ENCODE results near the gene MMP24OS. TPM values are rescaled to one million over a fixed set of nuclear protein-coding genes. Genes with fewer than 3 reads are reported as not detected.
A peak's percentile ranks its signal among the peaks of the same experiment; 100 is the strongest.
"Not testable (repeated sequence)": the region's sequence is repeated elsewhere in the genome, so short reads cannot be mapped to it uniquely, and the experiment has no call there.

MMP24OS gene
- total RNA-seq, 1 experiment from 2014 or later = 95.4 TPM

DNA sequence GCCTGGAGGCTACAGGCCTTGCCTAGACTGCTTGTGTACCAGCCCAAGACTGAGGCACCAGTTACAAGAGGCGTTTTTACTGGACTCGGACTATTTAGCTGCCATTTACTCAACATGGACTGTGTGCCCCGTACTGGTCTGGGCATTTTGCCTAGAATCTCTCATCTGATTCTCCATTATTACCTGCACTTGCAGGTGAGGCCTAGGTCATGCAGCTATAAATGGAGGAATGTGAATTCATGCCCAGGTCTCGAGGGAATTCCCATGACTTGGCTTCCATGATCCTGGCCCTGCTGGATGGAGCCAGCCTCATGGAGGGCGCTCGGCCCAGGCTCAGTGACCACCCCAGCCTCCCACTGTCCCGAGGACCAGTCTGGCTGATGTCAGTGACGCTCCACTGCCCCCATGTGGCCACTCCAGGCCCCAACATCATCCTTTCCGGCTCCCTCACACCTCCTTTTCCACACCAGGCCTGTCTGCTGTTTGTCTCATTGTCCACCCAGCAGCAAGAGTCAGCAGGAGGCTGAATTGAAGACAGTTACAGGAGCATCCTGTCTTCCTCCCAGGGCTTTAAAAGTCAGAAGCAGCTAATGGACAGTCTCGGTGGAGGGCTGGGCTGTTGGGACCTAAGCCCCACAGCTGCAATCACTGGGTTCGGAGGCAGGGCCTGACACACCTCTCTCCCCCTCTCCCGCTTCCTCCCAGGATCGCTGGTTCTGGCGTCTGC, 8.7 kb downstream of the MMP24OS start:
- no peaks in the 10 kb centered on the region for H3K9me3 Mint-ChIP-seq (ENCODE audit: low read depth, unreplicated experiment)
- CTCF ChIA-PET = interaction anchor here (0.6 to 4.8 kb wide), 8 partner anchors 9 to 173 kb away, joined by 3 to 50 read pairs (median 3); partner anchors contain the start of genes EDEM2 and MMP24OS
- H3K4me1 Mint-ChIP-seq (ENCODE audit: low read depth, unreplicated experiment) = peaks cover 25% of the 10 kb centered on the region
- no TSS peak for BruUV-seq (replicated peaks)
- TF ChIP-seq, protein P1, sequence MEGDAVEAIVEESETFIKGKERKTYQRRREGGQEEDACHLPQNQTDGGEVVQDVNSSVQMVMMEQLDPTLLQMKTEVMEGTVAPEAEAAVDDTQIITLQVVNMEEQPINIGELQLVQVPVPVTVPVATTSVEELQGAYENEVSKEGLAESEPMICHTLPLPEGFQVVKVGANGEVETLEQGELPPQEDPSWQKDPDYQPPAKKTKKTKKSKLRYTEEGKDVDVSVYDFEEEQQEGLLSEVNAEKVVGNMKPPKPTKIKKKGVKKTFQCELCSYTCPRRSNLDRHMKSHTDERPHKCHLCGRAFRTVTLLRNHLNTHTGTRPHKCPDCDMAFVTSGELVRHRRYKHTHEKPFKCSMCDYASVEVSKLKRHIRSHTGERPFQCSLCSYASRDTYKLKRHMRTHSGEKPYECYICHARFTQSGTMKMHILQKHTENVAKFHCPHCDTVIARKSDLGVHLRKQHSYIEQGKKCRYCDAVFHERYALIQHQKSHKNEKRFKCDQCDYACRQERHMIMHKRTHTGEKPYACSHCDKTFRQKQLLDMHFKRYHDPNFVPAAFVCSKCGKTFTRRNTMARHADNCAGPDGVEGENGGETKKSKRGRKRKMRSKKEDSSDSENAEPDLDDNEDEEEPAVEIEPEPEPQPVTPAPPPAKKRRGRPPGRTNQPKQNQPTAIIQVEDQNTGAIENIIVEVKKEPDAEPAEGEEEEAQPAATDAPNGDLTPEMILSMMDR (IDR thresholded peaks at IDR 0.05; ENCODE audit: unreplicated experiment) = peak; percentile 90
- H3K27me3 Mint-ChIP-seq (ENCODE audit: unreplicated experiment) = no peaks in the 10 kb centered on the region
- DNase-seq = peak; percentile 90
- H3K4me3 Mint-ChIP-seq (ENCODE audit: low read depth, unreplicated experiment) = no peak overlapping the region
- intact Hi-C loops (cut with micrococcal nuclease; ENCODE audit: unreplicated experiment) = loop anchor here (2.0 to 5.0 kb wide), 2 partner anchors 124 to 172 kb away; no protein-coding TSS in a partner anchor
- H3K27ac Mint-ChIP-seq (ENCODE audit: unreplicated experiment) = peak overlapping the region; percentile 19
- H3K36me3 Mint-ChIP-seq (ENCODE audit: insufficient read depth, unreplicated experiment) = peaks cover 31% of the 10 kb centered on the region

DNA sequence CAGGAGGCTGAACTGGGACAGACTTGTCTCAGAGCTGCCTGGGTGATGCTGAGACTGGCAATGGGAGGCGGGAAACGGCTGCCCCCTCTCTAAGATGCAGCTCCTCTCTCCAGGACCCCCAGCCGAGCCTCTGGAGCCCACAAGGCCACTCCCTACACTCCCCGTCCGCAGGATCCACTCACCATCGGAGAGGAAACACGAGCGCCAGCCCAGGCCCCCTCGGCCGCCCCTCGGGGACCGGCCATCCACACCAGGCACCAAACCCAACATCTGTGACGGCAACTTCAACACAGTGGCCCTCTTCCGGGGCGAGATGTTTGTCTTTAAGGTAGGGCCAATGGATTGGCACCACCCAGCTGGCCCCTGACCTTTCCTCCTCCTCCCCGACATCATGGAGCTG, 10.8 kb downstream of the MMP24OS start:
- intact Hi-C loops (cut with micrococcal nuclease; ENCODE audit: unreplicated experiment) = loop anchor here (5.0 kb wide), 1 partner anchor 170 kb away; no protein-coding TSS in a partner anchor
- CTCF ChIA-PET = interaction anchor here (1.1 kb wide), 1 partner anchor 122 kb away, joined by 5 read pairs; no protein-coding TSS in a partner anchor
- H3K4me3 Mint-ChIP-seq (ENCODE audit: low read depth, unreplicated experiment) = no peak overlapping the region
- H3K27ac Mint-ChIP-seq (ENCODE audit: unreplicated experiment) = no peak overlapping the region
- DNase-seq = no peak
- peaks cover 40% of the 10 kb centered on the region for H3K4me1 Mint-ChIP-seq (ENCODE audit: low read depth, unreplicated experiment)
- no peaks in the 10 kb centered on the region for H3K27me3 Mint-ChIP-seq (ENCODE audit: unreplicated experiment)
- no peaks in the 10 kb centered on the region for H3K9me3 Mint-ChIP-seq (ENCODE audit: low read depth, unreplicated experiment)
- TF ChIP-seq, protein P1 (IDR thresholded peaks at IDR 0.05; ENCODE audit: unreplicated experiment) = no peak
- peaks cover 26% of the 10 kb centered on the region for H3K36me3 Mint-ChIP-seq (ENCODE audit: insufficient read depth, unreplicated experiment)
- BruUV-seq (replicated peaks) = no TSS peak

DNA sequence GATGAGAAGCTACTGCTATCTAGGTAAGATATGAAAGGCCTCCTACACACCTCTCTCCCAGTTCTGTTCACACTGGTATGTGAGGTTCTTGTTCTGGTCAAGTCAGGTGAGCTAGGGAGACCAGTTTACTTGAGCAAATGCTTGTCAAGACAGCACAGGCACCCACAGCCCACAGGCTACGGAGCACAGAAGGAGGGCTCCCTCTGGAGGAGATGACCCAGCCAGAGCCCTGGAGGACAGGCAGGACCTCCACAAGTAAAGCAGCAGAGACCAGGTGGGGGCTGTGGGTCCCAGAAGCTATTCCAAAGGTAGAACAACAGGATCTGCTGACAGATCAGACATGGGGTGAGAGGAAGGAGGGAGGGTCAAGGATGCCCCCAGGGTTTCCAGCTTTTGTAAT, 13.2 kb downstream of the MMP24OS start:
- H3K36me3 Mint-ChIP-seq (ENCODE audit: insufficient read depth, unreplicated experiment) = peaks cover 23% of the 10 kb centered on the region
- no peak overlapping the region for H3K4me3 Mint-ChIP-seq (ENCODE audit: low read depth, unreplicated experiment)
- TF ChIP-seq, protein P1 (IDR thresholded peaks at IDR 0.05; ENCODE audit: unreplicated experiment) = peak; percentile 63
- peak; percentile 78 for DNase-seq
- peak overlapping the region; percentile 35 for H3K27ac Mint-ChIP-seq (ENCODE audit: unreplicated experiment)
- H3K4me1 Mint-ChIP-seq (ENCODE audit: low read depth, unreplicated experiment) = peaks cover 40% of the 10 kb centered on the region
- H3K9me3 Mint-ChIP-seq (ENCODE audit: low read depth, unreplicated experiment) = no peaks in the 10 kb centered on the region
- H3K27me3 Mint-ChIP-seq (ENCODE audit: unreplicated experiment) = no peaks in the 10 kb centered on the region
- intact Hi-C loops (cut with micrococcal nuclease; ENCODE audit: unreplicated experiment) = loop anchor here (2.0 to 5.0 kb wide), 2 partner anchors 56 to 167 kb away; no protein-coding TSS in a partner anchor
- CTCF ChIA-PET = interaction anchor here (0.7 to 3.9 kb wide), 10 partner anchors 11 to 275 kb away, joined by 3 to 85 read pairs (median 4); partner anchors contain the start of gene EDEM2
- no TSS peak for BruUV-seq (replicated peaks)

DNA sequence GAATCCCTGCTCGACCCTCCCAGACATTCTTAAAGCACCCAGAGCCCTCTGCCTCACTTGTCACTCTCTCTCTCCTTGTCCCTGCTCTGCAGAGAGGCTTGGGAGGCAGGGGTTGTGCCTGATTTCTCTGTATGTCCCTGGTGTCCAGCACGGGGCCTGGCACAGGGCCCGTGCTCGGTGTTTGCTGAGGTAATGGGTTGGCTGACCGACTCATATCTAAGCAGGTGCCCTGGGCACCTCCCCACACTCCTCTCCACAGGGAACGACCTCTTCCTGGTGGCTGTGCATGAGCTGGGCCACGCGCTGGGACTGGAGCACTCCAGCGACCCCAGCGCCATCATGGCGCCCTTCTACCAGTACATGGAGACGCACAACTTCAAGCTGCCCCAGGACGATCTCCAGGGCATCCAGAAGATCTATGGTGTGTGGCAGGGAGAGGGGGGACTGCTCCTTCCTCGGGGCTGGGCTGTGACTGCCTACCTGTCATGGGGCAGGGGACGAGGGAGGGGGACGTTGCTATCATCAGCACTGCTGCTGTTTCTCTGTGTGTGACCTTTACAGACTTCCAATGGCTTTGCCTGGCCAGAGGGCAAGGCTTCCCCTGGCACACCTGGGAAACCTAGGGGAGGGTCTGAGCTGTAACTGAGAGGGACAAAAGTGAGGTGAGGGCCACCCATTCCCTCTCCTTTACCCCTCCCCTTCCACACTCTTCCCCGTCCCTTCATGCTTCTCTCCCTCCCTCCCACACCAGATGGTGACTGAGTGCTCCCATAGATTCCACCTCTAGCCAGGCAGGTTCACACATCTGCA, 14.2 kb downstream of the MMP24OS start:
- BruUV-seq (replicated peaks) = TSS peak; percentile 87
- H3K4me1 Mint-ChIP-seq (ENCODE audit: low read depth, unreplicated experiment) = peaks cover 31% of the 10 kb centered on the region

DNA sequence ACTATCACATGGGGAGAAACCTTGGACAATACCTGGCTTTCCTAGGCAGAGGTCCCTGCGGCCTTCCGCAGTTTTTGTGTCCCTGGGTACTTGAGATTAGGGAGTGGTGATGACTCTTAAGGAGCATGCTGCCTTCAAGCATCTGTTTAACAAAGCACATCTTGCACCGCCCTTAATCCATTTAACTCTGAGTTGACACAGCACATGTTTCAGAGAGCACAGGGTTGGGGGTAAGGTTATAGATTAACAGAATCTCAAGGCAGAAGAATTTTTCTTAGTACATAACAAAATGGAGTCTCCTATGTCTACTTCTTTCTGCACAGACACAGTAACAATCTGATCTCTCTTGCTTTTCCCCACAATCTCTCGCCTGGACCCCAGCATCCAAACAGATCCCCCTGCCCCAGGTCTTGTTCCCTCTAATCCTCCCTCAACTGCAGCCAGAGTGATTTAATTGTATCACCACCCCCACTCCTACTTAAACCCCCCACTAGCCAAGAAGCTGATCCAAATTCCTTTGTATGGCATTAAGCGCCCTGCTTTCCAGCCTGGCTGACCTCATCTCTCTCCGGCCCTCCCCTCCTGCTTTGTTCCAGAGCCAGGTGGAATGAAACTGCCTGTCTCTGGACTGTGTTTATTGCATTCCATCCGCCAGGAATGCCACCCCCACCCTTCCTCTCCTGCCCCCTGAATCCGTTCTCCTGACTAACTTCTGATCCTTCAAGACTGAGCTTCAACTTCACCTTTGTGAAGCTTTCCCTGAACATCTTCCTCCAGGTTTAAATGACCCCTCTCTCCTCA, 15.0 kb downstream of the MMP24OS start:
- DNase-seq = peak; percentile 81
- intact Hi-C loops (cut with micrococcal nuclease; ENCODE audit: unreplicated experiment) = not testable (repeated sequence)

More for the DNA sequence above, 14.2 kb downstream of the MMP24OS start:
- Mint-ChIP-seq H3K36me3 (ENCODE audit: insufficient read depth, unreplicated experiment) (peaks cover 20% of the 10 kb centered on the region), H3K27me3 (ENCODE audit: unreplicated experiment) (no peaks in the 10 kb centered on the region), H3K27ac (ENCODE audit: unreplicated experiment) (peak overlapping the region; percentile 70), H3K9me3 (ENCODE audit: low read depth, unreplicated experiment) (no peaks in the 10 kb centered on the region), H3K4me3 (ENCODE audit: low read depth, unreplicated experiment) (peak overlapping the region; percentile 56)
- TF ChIP-seq, protein P1 (IDR thresholded peaks at IDR 0.05; ENCODE audit: unreplicated experiment) = no peak
- DNase-seq = peak; percentile 76
- intact Hi-C loops (cut with micrococcal nuclease; ENCODE audit: unreplicated experiment) = loop anchor here (2.0 kb wide), 1 partner anchor 55 kb away; no protein-coding TSS in a partner anchor
- CTCF ChIA-PET = interaction anchor here (0.6 to 3.9 kb wide), 15 partner anchors 12 to 1200 kb away, joined by 3 to 85 read pairs (median 4); partner anchors contain the start of genes EDEM2 and MMP24OS

More for the DNA sequence above, 15.0 kb downstream of the MMP24OS start:
- not testable (repeated sequence) for H3K27me3 Mint-ChIP-seq (ENCODE audit: unreplicated experiment); H3K9me3 Mint-ChIP-seq (ENCODE audit: low read depth, unreplicated experiment); BruUV-seq (replicated peaks)
- CTCF ChIA-PET = interaction anchor here (0.6 to 3.9 kb wide), 14 partner anchors 12 to 1200 kb away, joined by 3 to 85 read pairs (median 4); partner anchors contain the start of genes EDEM2 and MMP24OS
- Mint-ChIP-seq H3K4me1 (ENCODE audit: low read depth, unreplicated experiment) (peaks cover 39% of the 10 kb centered on the region), H3K4me3 (ENCODE audit: low read depth, unreplicated experiment) (peak overlapping the region; percentile 56), H3K27ac (ENCODE audit: unreplicated experiment) (peak overlapping the region; percentile 70), H3K36me3 (ENCODE audit: insufficient read depth, unreplicated experiment) (peaks cover 20% of the 10 kb centered on the region)

Data from Calu3 (cell line).